ENCODE results near the gene HIF1AN.

GRCh38 chr10:100567826-100568225 lies 32.1 kb downstream of the HIF1AN start:
- TF ChIP-seq REST (IDR thresholded peaks at IDR 0.05; ENCODE audit: insufficient replicate concordance, low read depth), result no peak
- no peak for TF ChIP-seq CTCF (IDR thresholded peaks at IDR 0.05; ENCODE audit: insufficient read depth, low read length)
- TF ChIP-seq SPI1 (IDR thresholded peaks at IDR 0.05; ENCODE audit: borderline replicate concordance, low read depth), result no peak
- no peak for TF ChIP-seq POLR2AphosphoS5 (IDR thresholded peaks at IDR 0.05; ENCODE audit: low read depth)
- TF ChIP-seq GABPA (IDR thresholded peaks at IDR 0.05; ENCODE audit: low read depth), result no peak

Measured in HL-60 (cell line).